Parathyroid adenoma (tissue), 2 donors: ENCODE data around the gene NAALADL2.

ENCODE experiments used
- H2AFZ ChIP-seq: fragments of 300-600 bp; sonication (generic); one replicate; pipeline ENCODE4 v1.7.0; 2017; ENCODE audit warnings: antibody characterized with exemption, mild to moderate bottlenecking
- H3K27ac ChIP-seq: fragments of 300-600 bp; sonication (generic); one replicate; pipeline ENCODE4 v1.7.0; 2017
- H3K27me3 ChIP-seq: fragments of 300-600 bp; sonication (generic); one replicate; pipeline ENCODE4 v1.7.0; 2017; ENCODE audit warnings: low read length; ENCODE audit not compliant: control insufficient read depth, insufficient read depth
- H3K36me3 ChIP-seq: fragments of 300-600 bp; sonication (generic); one replicate; pipeline ENCODE4 v1.7.0; 2017; ENCODE audit warnings: low read length; ENCODE audit not compliant: control insufficient read depth, insufficient read depth
- H3K4me1 ChIP-seq: fragments of 300-600 bp; sonication (generic); one replicate; pipeline ENCODE4 v1.7.0; 2017; ENCODE audit warnings: control low read depth
- H3K4me2 ChIP-seq: fragments of 300-600 bp; sonication (generic); one replicate; pipeline ENCODE4 v1.7.0; 2017; ENCODE audit warnings: low read length
- H3K4me3 ChIP-seq: fragments of 300-600 bp; sonication (generic); one replicate; pipeline ENCODE4 v1.7.0; 2017; ENCODE audit warnings: low read depth, low read length
- H3K79me2 ChIP-seq: fragments of 300-600 bp; sonication (generic); one replicate; pipeline ENCODE4 v1.7.0; 2017; ENCODE audit warnings: control low read depth
- H3K9ac ChIP-seq: fragments of 300-600 bp; sonication (generic); one replicate; pipeline ENCODE4 v1.7.0; 2017; ENCODE audit warnings: mild to moderate bottlenecking
- H3K9me3 ChIP-seq: fragments of 300-600 bp; sonication (generic); one replicate; pipeline ENCODE4 v1.7.0; 2017; ENCODE audit warnings: low read length; ENCODE audit not compliant: control insufficient read depth
- CTCF ChIP-seq: fragments of 300-600 bp; sonication (generic); IDR thresholded peaks from one replicate; pipeline ENCODE4 v1.7.0; 2017; ENCODE audit warnings: antibody characterized with exemption, mild to moderate bottlenecking
- donor health status: primary hyperparathyroidism.

Gene NAALADL2

GRCh38 chr3:175857666-175858270 lies 998.6 kb downstream of the NAALADL2 start:
- H3K27ac ChIP-seq = no peak overlapping the region
- no peaks in the 10 kb centered on the region for H3K36me3 ChIP-seq
- no peak for TF ChIP-seq CTCF
- H3K4me1 ChIP-seq = no peaks in the 10 kb centered on the region
- H3K4me2 ChIP-seq = no peak overlapping the region
- no peak overlapping the region for H3K4me3 ChIP-seq
- no peak overlapping the region for H2AFZ ChIP-seq
- H3K9ac ChIP-seq = no peak overlapping the region
- no peaks in the 10 kb centered on the region for H3K27me3 ChIP-seq
- H3K79me2 ChIP-seq = no peaks in the 10 kb centered on the region
- H3K9me3 ChIP-seq = no peaks in the 10 kb centered on the region
